DLD1 (cell line): Measurements from ENCODE around the gene EIF3A.
"Not testable (repeated sequence)": the region's sequence is repeated elsewhere in the genome, so short reads cannot be mapped to it uniquely, and the experiment has no call there.

Experiments used
- in situ Hi-C: cut with HindIII; loops from 2 replicates; pipeline ENCODE4 v1.10.0; 2017; ENCODE audit warnings: low sequenced_read_pairs

Gene EIF3A, protein sequence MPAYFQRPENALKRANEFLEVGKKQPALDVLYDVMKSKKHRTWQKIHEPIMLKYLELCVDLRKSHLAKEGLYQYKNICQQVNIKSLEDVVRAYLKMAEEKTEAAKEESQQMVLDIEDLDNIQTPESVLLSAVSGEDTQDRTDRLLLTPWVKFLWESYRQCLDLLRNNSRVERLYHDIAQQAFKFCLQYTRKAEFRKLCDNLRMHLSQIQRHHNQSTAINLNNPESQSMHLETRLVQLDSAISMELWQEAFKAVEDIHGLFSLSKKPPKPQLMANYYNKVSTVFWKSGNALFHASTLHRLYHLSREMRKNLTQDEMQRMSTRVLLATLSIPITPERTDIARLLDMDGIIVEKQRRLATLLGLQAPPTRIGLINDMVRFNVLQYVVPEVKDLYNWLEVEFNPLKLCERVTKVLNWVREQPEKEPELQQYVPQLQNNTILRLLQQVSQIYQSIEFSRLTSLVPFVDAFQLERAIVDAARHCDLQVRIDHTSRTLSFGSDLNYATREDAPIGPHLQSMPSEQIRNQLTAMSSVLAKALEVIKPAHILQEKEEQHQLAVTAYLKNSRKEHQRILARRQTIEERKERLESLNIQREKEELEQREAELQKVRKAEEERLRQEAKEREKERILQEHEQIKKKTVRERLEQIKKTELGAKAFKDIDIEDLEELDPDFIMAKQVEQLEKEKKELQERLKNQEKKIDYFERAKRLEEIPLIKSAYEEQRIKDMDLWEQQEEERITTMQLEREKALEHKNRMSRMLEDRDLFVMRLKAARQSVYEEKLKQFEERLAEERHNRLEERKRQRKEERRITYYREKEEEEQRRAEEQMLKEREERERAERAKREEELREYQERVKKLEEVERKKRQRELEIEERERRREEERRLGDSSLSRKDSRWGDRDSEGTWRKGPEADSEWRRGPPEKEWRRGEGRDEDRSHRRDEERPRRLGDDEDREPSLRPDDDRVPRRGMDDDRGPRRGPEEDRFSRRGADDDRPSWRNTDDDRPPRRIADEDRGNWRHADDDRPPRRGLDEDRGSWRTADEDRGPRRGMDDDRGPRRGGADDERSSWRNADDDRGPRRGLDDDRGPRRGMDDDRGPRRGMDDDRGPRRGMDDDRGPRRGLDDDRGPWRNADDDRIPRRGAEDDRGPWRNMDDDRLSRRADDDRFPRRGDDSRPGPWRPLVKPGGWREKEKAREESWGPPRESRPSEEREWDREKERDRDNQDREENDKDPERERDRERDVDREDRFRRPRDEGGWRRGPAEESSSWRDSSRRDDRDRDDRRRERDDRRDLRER (N-terminal part only)

DNA sequence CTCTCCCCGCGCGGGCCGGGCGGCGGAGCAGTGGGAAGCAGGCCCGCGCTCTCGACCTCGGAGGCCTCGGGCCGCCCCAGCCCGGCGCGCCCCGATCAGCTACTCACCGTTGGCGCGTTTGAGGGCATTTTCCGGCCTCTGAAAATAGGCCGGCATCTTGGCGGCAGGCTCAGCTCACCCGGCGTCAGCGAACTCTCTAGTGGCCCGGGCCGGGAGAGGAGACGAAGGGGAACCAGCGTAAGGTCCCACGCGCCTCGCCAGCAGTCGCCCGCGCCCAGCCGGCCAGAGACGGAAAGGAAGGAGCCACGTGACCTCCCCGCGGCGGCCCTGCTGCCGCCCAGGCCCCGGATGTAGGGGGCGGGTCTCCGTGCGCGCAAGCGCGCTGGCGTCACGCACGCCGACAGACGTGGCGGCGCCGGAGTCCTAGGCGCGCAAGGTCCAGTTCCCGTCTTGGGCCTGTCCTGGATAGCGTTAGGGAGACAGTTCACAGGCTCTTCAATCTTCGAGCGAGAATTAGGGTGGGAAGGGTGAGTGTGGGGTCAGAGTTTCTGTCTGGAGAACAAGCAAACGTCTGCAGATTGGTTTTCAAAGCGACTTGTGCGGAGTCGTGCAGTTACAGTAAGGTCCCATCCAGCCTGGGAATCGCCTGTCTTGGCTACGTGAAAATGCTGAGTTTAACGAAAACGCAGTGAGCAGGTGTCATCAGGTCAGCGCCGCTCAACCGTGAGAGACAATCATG is at the start of gene EIF3A:
Gene EIF3A, minus strand, starts transcription at position 297 of the 739 bp plus-strand sequence. Its CDS starts 141 bp downstream, at position 156.
- in situ Hi-C loops: no loop called here

DNA sequence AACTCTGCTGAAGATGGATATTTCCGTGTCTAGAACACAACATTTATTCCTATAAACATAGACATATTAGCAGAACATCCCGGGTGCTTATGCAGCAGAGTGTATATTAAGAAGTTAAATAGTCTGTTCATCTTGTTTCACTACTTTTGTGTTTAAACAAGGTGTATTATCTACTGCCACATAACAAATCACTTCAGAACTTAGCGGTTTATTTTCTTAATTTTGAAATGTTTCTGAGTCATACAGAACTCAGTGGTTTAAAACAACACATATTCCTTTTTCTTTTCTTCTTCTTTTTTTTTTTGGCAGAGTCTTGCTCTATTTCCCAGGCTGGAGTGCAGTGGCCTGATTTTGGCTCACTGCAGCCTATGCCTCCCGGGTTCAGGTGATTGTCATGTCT is 49.1 kb upstream of the EIF3A start:
- in situ Hi-C loops: no loop called here

DNA sequence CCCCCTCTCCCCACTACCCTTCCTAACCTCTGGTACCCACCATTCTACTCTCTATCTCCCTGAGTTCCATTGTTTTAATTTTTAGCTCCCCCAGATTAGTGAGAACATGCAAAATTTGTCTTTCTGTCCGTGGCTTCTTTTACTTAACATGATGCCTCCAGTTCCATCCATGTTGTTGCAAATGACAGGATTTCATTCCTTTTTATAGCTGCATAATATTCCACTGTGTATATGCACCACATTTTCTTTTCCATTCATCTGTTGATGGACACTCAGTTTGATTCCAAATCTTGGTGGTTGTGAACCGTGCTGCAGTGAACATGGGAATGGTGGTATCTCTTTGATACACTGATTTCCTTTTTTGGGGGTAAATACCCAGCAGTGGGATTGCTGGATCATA is 45.3 kb upstream of the EIF3A start:
- in situ Hi-C loops: no loop called here

DNA sequence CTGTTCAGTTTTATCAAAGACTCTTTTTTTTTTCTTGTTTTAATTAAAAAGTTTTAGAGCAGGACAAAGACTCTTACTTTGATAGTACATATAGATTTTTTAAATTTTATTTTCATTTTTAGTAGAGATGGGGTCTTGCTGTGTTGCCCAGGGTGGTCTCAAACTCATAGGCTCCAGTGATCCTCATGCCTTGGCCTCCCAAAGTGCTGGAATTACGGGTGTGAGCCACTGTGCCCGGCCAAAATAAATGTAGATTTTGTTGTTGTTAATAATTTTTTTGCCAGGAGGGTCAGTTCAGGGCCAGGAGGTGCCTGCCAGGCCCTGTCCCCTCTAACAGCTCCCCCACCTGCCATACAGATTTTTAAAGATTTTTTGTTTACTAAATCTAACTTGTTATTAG is 40.3 kb upstream of the EIF3A start:
- in situ Hi-C loops: no loop called here

DNA sequence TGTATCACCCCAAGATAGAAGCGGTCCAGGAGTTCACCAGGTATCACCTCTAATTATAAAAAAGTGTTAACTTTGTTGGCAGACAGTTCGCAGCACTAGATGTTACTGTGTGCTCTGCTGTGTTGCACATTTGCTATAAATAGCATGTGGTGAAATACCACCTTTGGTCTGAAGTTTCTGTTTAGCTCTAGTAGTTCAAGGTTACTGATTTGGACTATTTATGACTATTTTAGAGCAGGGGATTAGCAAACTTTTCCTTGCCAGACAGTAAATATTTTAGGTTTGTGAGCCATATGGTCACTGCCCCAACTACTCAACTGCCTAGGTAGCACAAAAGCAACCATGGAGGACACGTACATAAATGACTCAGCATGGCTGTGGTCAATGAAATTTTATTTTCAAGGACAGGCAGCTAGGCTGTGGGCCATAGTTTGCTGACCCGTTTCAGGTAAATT is 39.8 kb upstream of the EIF3A start:
- in situ Hi-C loops: no loop called here

DNA sequence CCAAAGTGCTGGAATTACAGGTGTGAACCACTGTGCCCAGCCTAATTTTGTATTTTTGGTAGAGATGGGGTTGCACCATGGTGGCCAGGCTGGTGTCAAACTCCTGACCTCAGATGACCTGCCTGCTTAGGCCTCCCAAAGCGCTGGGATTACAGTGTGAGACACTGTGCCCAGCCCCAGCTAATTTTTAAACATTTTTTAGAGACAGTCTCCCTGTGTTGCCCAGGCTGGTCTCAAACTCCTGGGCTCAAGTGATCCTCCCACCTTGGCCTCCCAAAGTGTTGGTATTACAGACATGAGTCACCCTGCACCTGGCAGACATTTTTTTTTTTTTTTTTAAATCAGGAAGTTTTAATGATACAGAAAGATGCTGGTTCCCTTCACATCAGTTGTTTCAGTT is 38.8 kb upstream of the EIF3A start:
- in situ Hi-C loops: no loop called here

DNA sequence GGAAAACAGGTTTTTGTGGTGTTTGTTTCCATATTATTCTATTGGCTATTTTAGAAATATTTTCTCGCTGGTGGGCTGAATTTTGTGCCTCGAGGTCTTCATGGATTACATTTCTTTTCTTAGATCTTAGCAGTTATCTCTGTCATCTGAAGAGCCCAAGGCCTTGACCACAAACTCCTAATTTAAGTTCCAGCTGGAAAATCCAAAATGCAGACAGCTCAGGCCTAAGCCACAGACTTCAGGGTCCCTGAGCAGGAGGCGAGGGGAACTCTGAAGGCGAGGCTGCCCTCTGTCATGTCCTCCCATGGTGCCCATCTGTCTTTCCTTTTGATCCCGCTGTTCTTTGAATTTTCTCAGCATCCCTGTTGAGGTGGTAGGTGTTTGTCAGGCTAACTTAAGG is 37.6 kb upstream of the EIF3A start:
- in situ Hi-C loops: no loop called here

DNA sequence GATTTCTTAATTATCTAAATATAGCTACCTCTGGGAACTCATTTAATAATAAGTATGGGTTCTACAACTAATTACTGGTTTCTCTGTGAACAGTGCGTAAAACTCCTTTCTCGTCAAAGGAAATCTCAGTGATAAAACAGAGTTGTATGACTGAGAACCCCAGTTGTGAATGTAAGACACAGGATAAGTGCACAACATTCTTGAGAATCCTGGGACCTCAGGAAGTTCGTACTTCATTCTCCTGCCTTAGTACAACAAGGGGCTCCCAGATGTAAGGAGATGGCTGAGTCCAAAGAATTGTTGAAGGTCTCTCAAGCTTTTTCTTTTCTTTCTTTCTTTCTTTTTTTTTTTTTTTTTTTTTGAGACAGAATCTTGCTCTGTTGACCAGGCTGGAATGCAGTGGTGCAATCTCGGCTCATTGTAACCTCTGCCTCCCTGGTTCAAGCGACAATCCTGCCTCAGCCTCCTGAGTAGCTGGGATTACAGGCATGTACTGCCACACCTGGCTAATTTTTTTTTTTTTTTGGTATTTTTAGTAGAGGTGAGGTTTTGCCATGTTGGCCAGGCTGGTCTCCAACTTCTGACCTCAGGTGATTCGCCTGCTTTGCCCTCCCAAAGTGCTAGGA is 35.8 kb upstream of the EIF3A start:
- in situ Hi-C loops: no loop called here

DNA sequence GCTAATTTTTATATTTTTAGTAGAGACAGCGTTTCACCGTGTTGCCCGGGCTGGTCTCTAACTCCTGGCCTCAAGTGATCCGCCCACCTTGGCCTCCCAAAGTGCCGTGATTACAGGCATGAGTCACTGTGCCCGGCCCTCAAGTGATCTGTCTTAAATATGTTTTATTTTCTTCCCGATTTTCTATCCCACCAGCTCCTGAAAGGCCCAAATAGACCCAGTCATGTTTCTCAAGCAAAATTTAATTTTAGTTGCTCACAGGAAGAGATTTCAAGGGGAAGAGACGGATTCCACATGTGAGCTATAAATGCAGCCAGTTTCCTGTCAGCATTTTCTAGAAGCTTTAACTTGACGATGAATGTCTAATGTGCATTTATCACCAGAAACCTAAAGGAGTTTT is 35.3 kb upstream of the EIF3A start:
- in situ Hi-C loops: no loop called here

DNA sequence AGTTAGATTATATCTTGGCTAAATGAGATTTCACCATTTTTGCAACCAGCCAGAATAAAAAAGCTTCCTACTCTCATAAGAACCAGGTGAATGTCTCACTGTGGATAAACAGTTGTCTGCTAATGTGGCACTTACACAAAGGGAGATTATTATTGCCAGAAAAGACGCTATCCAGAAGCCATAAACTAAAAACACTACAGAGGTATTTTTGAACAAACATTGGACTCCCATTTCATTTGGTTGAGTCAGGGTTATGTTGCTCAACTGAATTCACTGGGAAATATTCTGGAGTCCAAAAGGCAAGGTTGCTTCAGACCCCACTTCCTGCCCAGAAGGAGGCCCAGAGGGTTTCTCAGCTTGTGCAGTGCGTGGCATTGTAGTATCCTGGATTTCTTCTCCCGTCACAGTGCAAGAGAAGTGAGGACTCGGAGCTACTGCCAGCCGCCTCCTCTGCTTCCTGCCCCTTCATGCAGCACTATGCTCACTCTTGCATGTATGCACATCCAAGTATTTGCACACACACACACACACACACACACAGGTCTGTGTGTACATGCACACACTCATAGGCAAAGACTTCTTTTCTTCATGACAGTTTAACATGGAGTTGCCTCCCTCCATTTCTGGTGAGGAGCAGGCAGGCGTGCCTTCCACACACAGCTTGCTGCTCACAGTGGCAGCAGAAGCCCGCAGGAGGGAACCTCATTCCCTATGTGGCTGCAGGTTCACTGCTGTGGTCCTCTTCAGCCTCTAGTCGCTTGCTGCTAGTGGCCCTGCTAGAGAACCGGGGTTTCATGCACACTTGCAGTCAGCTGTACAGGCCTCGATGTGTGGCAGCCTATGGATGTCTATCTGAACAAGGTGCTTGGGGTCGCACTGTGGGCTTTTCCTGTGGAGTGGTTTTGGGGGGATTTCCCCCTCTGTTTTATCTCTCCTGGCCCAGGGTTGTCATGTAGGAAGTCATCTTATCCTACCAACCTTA is 33.4 kb upstream of the EIF3A start:
- in situ Hi-C loops: no loop called here

DNA sequence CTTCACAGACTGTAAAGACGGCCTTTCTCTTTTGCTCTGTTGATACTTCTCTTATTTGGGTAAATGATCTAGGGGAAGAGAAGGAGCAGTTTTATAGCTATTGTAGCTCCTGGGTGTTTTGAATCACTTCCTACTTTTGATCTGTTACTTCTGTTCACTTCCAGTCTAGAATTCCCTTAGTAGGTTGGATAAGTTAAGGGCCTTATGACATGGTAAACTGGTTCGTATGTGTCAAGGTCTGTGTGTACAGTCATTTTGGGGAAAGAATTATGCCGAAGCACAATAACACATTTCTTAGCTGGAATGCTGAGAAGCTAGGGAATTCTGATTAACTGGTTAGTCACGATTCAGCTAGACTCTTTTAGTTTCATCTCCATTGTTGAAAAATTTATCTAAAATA is 31.4 kb upstream of the EIF3A start:
- in situ Hi-C loops: no loop called here

DNA sequence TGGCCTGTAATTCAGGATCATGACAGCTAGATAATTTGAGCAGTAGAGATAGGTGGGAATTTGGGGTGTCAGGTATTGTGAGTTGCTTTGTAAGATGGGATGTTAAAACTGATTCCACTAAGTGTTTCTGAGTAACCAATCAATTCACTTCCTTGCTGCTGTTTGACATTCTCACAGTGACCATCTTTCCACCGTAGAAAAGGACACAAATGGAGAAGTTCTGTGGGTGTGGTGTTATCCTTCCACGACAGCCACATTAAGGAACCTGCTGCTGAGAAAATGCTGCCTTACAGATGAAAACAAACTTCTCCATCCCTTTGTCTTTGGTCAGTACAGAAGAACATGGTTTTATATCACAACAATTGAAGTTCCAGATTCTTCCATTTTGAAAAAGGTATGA is 27.2 kb upstream of the EIF3A start:
- in situ Hi-C loops: not testable (repeated sequence)

DNA sequence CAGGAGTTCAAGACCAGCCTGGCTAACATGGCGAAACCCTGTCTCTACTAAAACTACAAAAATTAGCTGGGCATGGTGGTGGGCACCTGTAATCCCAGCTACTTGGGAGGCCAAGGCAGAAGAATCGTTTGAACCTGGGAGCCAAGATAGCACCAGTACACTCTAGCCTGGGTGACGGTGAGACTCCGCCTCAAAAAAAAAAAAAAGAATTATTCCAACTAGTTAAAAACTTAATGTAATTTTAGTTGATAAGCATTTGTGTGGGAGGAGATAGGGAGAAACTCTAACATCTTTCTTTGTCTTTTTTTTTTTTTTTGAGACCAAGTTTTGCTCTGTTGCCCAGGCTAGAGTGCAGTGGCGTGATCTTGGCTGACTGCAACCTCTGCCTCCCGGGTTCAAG is 26.5 kb upstream of the EIF3A start:
- in situ Hi-C loops: not testable (repeated sequence)

DNA sequence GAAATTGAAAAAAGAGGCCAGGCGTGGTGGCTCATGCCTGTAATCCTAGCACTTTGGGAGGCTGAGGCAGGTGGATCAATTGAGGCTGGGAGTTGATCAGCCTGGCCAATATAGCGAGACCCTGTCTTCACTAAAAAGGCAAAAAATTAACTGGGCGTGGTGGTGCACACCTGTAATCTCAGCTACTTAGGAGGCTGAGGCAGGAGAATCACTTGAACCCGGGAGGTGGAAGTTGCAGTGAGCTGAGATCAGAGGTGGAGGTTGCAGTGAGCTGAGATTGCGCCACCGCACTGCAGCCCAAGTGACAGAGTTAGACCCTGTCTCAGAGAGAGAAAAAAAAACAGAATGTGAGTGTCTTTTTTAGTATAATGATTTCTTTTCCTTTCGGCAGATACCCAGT is 25.3 kb upstream of the EIF3A start:
- in situ Hi-C loops: not testable (repeated sequence)

DNA sequence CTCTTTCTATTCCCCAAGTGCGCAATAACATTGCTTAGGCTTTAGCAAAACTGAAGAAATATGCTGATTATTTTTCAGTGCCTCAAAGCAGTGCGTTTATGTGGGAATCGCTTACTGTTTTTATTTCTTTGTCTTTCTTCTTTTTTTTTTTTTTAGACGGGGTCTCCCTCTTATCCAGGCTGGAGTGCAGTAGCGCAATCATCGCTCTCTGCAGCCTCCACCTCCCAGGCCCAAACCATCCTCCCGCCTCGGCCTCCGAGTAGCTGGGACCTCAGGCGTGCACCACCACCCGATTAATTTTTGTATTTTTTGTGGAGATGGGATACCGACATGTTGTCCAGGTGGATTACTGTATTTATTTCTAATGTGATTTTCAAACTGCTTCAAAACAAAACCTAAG is 24.5 kb upstream of the EIF3A start:
- in situ Hi-C loops: no loop called here

DNA sequence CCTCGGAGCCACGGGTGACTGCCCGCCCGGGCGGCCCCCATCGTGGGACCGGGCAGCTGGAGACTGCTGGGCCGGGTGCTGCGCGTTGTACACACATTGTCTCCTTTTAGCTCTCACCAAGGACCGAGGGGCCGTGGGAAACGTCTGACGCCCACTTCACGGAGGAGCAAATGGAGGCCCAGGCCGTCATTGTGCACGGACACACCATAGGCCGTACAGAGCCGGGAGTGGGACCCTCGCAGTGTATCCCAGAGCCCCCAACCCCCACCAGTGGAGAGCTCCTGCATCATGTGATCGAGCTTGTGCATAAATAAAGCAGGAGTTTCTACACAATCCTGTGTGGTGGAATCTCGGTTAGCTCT is 24.0 kb upstream of the EIF3A start:
- in situ Hi-C loops: no loop called here

DNA sequence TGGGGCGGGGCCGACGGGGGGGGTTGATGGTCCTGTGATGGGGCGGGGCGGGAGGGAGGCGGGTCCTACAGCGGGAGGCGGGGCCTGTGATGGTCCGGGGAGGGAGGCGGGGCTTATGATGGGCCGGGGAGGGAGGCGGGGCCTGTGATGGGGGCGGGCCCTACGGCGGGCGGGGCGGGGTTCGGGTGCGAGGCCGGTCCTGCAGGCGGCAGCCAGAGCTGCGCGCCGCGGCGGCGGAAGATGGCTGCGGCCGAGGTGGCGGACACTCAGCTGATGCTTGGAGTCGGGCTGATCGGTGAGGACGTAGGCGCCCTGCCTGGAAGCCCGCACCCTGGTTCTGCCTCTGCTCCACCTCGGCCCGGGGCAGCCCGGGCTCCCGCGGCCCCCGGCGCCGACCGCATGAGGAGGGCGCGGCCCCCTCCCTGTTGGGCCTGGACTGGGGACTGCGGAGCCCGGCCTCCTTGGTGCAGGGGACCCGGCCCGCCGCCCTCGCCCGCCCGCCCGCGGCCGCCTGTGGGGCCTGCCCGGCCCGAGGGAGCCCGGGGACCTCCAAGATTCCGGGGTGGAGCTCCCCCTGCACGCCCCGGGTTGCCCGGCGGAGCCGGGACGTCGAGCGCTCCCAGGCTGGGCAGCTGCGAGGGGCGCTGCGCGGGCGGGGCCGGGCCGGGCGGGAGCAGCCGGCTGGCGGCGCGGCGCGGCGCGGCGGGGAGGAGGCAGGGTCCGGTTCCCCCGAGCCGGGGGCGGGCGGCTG is 23.5 kb upstream of the EIF3A start, which contains the start of gene DENND10:
Gene DENND10, plus strand, starts transcription at position 211 of the 751 bp plus-strand sequence. Its CDS starts 30 bp downstream, at position 241.
- in situ Hi-C loops: no loop called here
